HG03025 (cell line): Measurements from ENCODE around the gene MUC5B.

Source experiments
- ATAC-seq: cut with Tn5 transposase; IDR thresholded peaks from one replicate; pipeline ENCODE4 v1.9.1; 2021; ENCODE audit warnings: mild to moderate bottlenecking, moderate library complexity; ENCODE audit not compliant: unreplicated experiment, low FRiP score

The MUC5B gene

DNA sequence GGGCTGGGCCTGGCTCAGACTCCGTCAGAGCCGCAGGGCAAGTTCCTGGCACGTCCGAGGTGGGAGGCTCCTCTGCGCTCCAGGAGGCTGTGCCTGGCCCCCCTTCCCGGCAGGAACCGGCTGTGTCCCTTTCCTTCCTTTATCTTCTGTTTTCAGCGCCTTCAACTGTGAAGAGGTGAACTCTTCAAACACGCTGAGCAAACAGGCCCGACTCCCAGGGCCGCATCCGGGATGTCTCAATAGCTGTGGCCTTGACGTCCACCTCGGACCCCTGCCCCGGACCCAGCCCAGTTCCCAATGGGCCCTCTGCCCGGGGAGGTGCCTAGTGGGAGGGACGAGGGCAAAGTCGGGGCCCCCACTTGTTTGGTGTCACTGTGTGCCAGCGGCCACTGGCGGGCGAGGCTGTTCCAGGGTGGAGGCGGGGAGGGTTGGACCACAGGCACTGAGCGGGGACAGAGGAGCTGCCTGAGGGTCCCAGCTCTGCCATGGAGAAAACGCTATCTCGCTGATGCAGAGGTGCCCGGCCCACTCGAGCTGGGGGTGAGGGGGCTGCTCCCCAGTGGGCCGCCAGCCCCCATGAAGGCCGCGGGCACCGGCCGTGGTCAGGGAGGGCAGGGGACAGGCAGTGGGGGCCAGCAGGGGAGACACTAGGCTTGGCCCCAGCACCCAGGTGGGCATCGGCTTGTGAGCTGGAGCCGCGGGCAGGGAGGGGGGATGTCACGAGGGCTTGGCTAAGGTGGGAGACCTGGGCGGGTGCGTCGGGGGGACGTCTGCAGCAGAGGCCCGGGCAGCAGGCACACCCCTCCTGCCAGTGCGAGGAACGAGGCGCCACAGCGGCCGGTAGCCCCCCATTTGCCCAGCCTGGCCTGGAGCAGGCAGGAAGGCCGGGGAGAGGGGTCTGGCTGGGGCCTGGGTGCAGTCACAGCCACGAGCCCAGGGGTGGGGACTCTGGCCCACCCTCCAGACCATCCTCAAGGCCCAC is 2.7 kb upstream of the MUC5B start:
- ATAC-seq = no peak

DNA sequence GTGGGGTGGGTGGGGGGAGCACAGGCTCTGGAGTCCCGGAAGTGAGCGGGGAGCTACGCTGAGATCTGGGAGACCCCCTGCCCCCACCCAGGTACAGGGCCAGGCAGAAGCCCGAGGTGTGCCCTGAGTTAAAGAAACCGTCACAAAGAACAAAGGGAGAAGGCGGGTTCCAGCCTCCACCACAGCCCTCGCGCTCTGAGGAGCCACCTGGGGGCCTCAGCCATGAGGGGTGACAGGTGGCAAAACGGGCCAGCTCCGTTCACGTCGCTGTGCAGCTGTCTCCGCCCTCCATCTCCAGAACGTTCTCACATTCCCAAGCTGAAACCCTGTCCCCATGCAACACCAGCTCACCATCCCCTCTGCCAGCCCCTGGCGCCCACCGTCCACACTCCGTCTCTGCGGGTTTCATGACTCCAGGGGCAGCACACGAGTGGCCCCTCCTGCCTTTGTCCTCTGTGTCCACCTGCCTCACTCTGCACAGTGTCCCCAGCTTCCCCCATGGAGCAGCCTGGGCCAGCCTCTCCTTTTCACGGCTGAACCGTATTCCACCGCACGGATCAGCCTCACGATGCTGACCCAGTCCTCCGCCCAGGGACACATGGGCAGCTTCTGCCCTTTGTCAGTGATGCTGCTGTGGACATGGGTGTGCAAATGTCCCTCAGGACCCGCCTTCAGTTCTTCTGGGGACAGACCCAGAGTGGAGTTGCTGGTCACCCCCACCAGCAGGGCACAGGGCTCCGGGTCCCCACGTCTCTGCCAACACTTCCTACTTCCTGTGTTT is 1.7 kb upstream of the MUC5B start:
- no peak for ATAC-seq

DNA sequence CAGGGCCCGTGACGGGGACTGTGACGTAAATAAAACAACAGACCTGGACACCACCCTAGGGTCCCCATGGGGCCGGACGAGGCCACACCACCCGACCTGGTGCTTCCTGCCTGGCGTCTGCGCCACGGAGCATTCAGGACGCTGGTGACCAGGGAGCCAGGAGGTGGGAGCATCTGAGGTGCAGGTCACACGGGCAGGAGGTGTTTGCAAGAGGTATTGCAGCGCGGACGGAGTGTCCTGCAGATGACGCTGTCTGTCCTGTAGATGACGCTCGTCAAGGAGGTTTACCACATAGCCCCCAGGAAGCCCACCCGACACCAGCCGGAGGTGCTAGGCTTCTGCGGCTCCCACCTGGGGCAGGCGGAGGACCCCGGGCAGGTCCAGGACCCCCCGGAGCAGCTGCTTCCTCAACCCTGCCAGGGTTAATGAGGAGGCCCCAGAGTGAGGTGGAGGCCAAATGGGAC is 986 bp upstream of the MUC5B start:
- ATAC-seq = no peak

DNA sequence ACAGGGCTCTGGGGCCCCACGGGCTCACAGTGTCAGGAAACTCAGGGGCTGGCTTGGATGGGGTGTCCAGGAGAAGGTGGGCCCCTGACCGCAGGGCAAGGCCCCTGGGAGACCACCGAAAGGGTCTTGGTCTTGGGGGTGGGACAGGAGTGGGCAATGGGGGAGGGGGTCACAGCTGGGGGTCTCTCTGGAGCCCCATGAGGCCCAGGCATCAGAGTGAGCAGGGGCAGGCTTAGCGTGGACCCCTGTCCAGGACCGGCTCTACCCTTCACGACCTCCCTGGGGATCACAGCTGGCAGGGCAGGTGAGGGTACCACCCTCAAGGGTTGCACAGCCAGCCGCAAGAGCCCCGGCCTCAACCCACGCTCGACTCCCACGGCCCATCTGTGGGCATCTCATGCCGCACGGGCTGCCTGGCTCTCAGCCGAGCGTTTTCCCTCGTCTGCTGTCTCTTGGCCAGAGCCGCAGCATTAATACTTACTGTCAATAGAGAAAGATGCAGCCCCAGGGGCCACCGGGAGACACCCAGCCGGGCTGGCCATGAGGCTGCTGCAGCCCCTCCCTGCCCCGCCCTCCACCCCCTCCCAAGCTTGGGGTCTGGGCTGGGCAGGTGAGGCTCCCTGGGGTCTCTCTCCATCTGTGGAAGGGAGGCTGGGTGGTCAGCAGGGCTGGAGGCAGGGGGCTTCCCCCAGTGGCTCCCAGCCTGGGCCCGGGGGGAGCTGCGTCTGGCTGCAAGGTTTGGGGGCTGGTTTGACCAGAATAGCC is 662 bp downstream of the MUC5B start:
- ATAC-seq = no peak

DNA sequence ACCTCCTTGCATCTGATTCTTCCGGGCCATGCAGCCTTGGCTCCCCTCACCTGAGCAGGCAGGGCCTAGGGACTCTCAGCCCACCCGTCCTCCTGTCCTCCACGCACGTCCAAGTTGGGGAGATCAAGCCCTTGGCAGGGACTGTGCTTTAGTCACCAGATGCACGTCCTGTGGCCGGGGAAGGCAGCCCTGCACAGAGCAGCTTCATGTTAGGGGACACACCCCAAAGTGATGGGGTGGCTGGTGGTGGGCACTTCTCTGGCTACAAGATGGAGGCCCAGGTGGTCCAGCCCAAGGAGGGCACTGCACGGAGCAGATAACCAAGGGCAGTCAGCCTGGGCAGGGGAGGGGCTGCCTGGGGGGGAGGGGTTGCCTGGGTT is 1.2 kb downstream of the MUC5B start:
- no peak for ATAC-seq

DNA sequence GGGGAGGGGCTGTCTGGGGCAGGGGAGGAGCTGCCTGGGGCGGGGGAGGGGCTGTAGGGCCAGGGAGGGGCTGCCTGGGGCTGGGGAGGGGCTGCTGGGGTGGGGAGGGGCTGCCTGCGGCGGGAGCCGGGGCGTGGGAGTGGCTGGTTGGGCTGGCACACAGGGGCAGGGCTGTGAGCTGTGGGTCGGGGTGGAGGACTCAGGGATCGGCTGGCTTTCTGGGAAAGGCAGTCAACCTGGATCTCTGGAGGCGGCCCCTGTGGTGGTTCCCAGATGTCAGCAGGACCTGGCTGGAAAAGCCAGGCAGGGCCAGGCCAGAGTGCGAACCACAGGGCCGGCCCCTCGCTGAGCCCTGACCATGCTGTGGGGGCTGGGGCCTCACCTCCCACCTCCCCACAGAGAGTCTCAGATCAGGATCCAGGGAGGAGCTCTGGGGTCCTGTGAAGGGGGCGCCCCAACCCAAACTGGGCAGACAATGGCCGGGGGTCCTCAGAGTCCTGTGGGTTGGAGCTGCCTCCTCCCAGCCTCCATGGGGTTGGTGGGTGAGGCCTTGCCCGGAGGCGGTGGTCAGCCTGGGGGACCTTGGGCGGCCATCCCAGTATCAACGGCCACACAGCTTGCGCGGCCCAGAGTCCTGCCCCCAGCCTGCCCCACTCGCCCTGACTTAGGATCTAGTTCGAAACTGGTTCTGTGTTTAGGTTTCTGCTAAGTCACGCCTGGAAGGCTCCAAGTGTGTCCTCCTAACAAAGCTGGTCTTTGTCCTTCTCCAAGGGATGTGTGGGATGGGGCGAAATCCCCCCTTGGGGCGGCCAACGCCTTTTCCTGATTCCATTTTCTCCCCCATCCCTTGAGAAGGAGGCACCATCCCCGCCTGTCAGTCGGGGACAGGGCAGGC is 1.9 kb downstream of the MUC5B start:
- ATAC-seq = no peak

DNA sequence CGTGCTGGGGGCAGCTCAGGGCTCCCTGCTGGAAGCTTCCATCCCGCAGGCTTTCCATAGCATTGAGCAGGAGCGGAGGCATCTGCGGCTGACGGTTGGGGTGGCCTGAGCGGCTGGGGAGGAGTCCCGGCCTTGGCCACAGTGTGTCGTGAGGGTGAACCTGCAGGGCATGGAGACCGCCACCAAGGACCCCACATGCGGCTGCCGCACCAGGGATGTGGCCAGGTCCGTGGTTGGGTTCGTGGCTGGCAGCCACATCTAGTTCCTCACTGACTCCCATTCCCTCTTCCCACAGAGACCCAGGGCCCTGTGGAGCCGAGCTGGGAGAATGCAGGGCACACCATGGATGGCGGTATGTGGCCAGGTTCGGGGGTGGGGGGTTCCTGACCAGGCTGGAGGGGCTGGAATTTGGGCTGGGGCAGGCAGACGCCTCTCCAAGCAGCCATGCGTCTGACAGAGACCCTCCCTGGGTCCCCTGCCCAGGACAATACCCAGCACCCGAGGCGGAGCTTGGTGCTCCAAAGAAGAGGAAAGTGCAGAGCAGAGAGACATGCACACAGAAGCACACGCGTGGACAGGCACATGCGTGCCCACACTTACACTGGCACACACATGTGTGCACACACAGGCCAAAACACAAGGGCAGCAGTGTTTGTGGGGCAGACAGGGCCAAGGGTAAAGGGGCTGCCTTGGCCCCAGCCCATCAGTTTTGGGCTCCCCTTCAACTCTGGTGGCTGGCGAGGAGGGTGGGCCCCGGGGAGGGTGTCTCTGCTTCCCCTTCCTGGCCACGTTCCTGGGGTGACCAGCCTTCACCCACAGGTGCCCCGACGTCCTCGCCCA is 2.7 kb downstream of the MUC5B start:
- ATAC-seq = no peak

DNA sequence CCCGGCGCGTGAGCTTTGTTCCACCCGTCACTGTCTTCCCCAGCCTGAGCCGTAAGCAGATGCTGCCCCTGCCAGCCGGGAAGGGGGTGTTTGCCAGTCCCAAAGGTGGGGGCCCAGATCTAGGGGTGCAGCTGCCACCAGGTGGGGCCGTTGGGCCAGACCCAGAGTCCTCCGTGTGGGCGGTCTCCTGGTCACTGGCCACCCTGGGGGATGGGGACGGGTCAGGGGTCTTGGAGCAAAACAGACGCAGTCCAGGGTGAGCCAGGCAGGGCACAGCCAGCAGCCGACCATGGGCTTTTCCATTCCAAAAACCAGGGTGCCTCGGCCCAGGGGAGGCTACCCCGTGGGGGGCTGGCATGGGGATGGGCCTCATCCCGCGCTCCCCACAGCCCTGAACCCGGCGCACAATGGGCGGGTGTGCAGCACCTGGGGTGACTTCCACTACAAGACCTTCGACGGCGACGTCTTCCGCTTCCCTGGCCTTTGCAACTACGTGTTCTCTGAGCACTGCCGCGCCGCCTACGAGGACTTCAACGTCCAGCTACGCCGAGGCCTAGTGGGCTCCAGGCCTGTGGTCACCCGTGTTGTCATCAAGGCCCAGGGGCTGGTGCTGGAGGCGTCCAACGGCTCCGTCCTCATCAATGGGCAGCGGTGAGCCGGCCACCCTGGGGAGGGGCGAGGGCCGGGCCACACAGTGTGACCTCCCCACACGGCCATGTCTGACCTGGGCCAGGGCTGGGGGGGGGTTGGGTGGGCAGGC is 3.5 kb downstream of the MUC5B start:
- no peak for ATAC-seq

DNA sequence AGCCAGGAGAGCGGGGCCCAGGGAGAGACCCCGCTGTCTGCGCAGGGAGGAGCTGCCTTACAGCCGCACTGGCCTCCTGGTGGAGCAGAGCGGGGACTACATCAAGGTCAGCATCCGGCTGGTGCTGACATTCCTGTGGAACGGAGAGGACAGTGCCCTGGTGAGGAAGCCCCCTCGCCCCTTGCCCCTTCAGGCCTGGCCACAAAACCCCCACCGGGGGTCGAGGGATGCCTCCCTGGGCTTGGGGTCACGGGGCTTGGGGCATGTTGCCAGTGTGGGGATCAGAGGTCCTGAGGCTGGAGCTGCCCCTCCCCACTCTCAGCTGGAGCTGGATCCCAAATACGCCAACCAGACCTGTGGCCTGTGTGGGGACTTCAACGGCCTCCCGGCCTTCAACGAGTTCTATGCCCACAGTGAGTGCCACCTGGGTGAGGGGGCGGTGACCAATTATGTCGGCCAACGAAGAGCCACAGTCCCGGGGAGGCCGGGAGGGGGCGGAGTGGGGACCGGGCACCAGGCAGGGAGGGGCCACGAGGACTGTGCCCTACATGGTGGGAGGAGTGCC is 4.2 kb downstream of the MUC5B start:
- no peak for ATAC-seq

DNA sequence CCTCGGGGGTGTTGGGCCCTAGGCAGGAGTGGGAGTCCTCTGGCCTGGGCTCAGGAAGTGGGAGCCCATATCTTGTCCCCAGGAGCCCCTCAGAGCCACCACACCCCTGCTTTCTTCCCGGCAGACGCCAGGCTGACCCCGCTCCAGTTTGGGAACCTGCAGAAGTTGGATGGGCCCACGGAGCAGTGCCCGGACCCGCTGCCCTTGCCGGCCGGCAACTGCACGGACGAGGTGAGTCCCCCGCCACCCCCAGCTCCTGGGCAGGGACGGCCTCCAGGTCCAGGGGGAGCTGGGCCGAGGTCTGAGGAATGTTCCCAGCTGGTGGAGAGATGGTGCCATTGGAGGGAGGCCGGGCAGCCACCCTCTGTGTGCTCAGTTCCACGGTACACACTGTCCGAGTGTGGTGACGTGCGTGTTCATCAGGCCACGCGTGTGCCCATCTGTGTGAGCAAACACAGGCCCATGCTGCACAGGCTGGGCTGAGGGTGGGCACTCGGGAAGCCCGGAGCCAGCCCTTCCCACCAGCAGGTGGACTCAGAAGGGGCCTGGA is 4.8 kb downstream of the MUC5B start:
- ATAC-seq = no peak

DNA sequence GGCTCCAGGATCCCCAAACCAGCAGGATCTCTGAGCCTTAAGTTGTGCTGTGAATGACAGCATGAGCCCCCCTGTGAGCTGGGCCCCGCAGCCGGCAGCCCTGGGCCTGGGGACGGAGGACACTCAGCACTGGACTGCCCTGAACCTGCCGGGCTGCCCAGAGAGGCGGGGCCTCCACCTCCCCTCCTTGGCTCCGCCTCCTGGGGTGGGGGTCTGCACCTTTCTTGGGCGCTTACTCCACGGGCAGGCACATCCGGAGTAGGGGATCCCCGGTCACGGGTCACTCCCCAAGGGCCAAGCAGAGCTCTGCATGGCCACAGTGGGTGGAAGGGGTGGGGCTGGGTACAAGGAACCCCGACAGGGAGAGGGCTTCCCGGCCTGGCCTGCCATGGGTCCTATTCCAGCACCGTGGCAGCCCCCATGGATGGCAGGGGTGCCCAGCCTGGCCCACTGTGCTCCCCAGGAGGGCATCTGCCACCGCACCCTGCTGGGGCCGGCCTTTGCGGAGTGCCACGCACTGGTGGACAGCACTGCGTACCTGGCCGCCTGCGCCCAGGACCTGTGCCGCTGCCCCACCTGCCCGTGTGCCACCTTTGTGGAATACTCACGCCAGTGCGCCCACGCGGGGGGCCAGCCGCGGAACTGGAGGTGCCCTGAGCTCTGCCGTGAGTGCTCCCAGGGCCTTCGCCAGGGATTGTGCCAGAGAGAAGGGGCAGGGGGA is 5.4 kb downstream of the MUC5B start:
- ATAC-seq = no peak

DNA sequence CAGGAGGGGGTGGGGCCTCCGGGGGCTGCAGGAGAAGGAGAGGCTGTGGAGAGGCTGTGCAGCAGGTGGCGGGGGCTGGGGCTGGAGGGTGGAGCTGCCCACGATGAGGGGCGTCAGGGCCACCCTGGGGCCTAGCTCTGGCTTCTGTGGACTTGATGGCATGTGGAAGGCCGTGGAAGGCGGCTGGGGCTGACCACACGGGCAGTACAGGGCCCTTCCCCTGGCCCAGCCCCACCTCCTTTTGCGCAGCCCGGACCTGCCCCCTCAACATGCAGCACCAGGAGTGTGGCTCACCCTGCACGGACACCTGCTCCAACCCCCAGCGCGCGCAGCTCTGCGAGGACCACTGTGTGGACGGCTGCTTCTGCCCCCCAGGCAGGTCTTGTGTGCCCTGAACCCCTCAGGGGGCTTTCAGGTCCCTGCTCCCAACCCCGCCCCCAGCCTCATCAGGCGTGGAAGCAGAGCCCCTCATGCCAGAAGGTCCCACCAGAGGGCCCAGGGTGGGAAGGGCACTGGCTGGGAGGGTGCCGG is 6.1 kb downstream of the MUC5B start:
- no peak for ATAC-seq

DNA sequence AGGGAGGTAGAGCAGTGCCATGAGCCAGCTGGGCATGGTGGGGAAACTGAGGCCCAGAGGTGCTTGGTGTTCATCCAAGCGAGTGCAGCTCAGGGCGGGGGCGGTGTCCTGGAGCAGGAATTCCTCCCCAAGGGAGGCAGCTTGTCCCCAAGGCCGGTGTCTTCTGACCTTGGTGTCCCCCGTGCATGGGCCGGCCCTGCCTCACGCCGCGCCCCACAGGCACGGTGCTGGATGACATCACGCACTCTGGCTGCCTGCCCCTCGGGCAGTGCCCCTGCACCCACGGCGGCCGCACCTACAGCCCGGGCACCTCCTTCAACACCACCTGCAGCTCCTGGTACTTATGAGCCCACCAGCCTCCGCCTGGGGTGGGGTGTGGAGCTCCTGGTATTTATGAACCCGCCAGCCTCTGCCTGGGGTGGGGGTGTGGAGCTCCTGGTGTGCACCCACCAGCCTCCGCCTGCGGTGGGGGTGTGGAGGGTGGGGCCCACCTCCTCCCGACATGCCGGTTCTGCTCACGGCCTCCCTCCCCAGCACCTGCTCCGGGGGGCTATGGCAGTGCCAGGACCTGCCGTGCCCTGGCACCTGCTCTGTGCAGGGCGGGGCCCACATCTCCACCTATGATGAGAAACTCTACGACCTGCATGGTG is 6.7 kb downstream of the MUC5B start:
- no peak for ATAC-seq

DNA sequence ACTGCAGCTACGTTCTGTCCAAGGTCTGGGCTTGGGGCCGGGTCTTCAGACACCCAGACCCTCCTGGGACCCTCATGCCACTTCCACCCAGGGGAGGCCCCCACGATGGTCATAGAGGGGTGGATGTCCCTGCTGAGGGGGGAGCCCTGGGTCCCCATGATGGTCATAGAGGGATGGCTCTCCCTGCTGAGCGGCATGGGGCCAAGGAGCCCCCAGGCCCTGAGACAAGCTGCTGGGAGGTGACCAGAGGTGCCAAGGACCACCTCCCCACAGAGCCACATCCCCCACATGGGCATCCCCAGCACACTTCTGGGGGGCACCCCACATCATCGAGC is 7.2 kb downstream of the MUC5B start:
- ATAC-seq = no peak

DNA sequence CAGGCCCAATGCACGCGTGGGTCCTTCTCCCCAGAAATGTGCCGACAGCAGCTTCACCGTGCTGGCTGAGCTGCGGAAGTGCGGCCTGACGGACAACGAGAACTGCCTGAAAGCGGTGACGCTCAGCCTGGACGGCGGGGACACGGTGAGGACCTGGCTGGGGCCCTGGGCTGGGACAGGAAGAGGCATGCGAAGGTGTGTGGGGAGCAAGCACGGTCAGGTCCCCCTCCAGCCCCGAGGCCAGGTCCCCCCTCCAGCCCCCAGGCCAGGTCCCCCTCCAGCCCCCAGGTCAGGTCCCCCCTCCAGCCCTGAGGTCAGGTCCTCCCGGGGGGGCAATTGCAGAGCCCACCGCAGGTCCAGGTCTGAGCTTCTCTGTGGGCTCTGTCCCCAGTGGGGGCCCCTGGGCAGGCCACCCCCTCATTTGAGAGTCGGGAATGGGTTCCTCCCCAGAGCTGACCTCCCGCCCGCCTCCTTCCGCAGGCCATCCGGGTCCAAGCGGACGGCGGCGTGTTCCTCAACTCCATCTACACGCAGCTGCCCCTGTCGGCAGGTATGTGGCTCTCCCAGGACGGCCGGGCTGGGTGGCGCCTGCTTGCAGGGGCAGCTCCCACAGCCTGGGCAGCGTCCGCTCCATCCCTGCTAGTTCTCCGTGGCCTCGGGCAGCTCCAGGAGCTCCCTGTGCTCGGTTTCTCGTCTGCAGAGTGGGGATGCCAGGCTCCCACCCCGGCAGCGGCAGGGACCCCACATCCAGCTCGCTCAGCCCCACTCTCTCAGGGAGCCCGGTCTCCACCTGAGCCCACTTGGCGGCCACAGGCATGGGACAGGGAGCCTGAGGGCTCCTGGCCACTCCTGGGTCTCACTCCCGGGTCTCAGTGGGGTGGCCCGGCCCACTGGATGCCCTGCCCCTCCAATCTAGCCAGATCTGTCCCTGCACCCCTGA is 7.9 kb downstream of the MUC5B start:
- no peak for ATAC-seq
